HK-2 (cell line): Measurements from ENCODE around the gene SVIP.

Experiments
- DNase-seq: peaks from one replicate; pipeline ENCODE4 v3.0.0-alpha.2; 2018; ENCODE audit not compliant: unreplicated experiment

SVIP gene

GRCh38 chr11:22829231-22830081 is at the start of gene SVIP:
SVIP (minus strand) TSS chr11:22829801; CDS start chr11:22829748, 53 bp downstream.
- DNase-seq: peak; percentile 92

- no peak for DNase-seq
Measured at GRCh38 chr11:22878604-22879003, 49.0 kb upstream of the SVIP start.

- no peak for DNase-seq
Measured at GRCh38 chr11:22878039-22878438, 48.4 kb upstream of the SVIP start.

GRCh38 chr11:22875869-22876473 is 46.4 kb upstream of the SVIP start:
- peak; percentile 34 for DNase-seq

DNA sequence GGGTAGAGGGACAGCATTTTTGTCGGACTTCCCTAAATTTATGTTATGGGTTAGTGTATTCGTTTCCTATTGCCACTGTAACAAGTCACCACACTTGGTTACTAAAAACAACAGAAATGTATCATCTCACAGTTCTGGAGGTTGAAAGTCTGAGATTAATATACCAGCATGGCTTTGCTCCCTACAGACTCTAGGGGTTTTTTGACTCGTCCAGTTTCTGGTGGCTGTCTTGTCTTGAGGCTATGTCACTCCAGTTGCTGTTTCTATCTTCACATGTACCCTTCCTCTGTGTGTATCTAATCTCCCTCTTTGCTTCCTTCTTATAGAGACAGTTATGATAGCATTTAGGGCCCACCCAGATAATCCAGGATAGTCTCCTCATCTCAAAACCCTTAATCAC is 39.7 kb upstream of the SVIP start:
- DNase-seq: no peak

- DNase-seq: no peak
Measured at GRCh38 chr11:22860241-22860640, 30.6 kb upstream of the SVIP start, which contains the start of gene CCDC179. CCDC179 (minus strand) TSS chr11:22860474; CDS start chr11:22860421, 53 bp downstream.

GRCh38 chr11:22859756-22860155 is 30.2 kb upstream of the SVIP start:
- DNase-seq: no peak

- no peak for DNase-seq
Measured at GRCh38 chr11:22851477-22851876, 21.9 kb upstream of the SVIP start.

DNA sequence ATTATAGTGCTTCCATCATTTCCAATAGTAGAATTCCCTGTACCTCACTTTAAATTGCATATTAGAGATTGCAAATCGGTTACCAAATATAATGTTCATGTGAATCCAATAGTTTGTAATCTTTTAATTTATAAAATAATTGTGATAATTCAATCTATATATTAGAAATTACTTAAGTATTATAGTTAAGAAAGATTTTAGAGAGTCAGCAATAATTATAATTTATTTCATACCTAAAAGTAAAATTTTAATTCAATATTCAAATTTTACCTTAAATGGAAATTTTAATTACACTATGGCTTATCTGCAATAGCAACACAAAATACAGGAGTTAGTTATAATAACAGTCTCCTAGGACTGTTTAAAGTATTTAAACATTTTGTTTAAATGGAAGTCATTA is 17.1 kb upstream of the SVIP start:
- no peak for DNase-seq

DNA sequence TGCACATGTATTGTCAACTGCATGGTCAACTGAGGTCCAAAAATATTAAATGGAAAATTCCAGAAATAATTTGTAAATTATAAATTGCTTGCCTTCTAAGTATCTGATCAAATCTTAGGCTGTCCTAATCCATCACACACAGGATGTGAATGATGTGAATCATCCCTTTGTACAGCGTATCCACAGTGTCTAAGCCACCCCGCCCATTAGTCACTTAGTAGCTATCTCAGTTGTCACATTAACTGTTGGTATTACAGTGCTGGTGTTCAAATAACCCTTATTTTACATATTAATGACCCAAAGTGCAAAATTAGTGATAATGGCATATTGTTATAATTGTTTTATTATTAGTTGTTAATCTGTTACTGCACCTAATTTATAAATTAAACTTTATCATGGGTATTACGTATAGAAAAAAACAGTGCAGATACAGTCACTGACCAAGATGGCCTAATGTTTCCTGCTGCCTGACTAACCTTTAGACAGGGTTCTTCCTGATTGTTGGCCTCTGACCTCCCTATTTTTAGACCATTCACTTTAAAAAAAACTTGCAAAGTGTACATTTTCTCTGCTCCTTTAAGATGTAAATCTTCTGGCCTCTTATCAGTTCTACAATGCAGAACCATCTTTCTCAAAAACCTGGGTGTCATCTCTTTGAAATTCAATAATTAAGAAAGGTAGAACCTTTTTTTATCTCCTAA is 2.9 kb upstream of the SVIP start:
- DNase-seq: no peak

- no peak for DNase-seq
Measured at GRCh38 chr11:22830082-22830414, 447 bp upstream of the SVIP start.

DNA sequence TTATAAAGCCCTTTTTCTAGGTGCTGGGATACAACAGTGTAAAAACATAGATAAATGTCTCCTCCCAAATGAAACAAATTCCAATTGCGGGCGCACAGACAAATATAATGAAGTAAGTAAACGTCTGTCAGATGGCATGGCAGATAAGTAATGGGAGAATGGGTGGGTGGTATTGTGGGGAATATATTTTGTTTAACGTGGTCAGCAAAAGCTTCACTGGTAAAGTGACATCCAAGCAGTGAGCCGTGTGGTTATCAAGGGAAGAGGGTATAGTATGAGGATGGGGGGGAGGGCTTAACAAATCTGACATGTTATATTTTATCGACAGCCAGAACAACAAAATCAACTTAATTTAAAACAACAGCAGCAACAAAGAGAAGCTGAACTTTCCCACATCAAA is 1.2 kb downstream of the SVIP start:
- no peak for DNase-seq

DNA sequence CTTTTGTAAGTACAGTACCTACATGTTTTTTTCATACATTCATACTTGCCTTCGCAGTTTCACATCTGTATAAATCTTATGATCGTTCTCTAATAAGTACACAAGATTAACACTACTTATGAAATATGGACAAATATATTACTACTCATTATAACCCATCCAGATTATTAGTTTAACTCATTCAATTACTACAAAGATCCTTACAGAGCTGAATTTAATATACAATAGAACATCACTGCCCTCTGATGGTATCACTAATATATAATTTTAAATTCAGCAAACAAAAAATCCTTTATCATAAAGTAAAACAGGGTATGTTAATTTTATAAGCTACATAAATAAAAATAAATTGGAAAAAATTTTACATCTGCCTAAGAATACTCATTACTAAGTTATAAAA is 7.4 kb downstream of the SVIP start:
- no peak for DNase-seq

- no peak for DNase-seq
Measured at GRCh38 chr11:22809893-22810292, 19.7 kb downstream of the SVIP start.

- DNase-seq: no peak
Measured at GRCh38 chr11:22808571-22809197, 20.9 kb downstream of the SVIP start.

GRCh38 chr11:22807855-22808570 is 21.6 kb downstream of the SVIP start:
- DNase-seq: no peak

GRCh38 chr11:22807391-22807790 is 22.2 kb downstream of the SVIP start:
- no peak for DNase-seq

- no peak for DNase-seq
Measured at GRCh38 chr11:22802861-22803260, 26.7 kb downstream of the SVIP start.

GRCh38 chr11:22800482-22800881 is 29.1 kb downstream of the SVIP start:
- no peak for DNase-seq

- DNase-seq: no peak
Measured at GRCh38 chr11:22798901-22799300, 30.7 kb downstream of the SVIP start.

DNA sequence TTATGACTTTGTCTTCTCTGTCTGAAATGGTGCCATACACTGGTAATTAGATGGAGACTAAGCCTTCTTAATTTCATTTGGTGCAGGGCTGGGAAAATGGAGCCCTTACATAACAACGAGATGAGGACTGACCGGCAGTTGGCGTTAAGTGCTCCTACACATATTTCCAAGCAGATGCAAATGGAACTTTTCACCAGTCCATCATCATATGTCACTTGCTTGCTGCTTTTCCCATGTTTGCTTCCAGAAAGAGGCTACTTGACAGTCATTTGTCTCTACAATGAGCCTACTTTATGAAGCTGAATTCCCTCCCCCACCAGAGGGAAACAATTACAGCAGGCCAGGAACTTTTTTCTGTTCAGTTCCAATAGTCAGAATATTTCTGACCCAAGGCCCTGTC is 32.6 kb downstream of the SVIP start:
- no peak for DNase-seq

DNA sequence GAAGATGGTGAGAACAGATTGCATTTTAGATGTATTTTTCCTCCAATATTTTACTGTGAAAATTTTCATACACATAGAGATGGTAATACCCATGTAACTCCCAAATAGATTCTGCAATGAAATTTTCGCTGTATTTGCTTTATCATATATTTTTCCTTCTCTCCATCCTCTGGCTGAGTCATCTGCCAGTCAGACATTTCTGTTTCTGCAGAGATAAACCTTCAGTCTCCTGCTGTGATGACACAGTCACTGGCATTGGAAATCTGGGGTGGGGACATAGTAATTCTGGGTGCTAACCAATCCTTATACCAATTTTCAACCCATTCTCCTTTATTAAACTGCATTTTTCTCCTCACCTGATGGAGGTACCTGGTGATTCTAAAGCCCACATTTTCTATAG is 33.7 kb downstream of the SVIP start:
- no peak for DNase-seq
